HEK293 (cell line): ENCODE results near the gene ALKBH3.

Experiments used
- CTCF ChIA-PET: fragments of 350-600 bp; formaldehyde crosslinking; extraction: SDS; loops from one replicate; lab custom pipeline; 2021; ENCODE audit warnings: antibody characterized with exemption; lab: Yijun Ruan, JAX
- POLR2A ChIA-PET: fragments of 300-600 bp; formaldehyde crosslinking; extraction: SDS; loops from one replicate; lab custom pipeline; 2020; ENCODE audit warnings: antibody characterized with exemption, inconsistent platforms; lab: Yijun Ruan, JAX
- H3K27ac ChIP-seq: fragments of 200-500 bp; sonication (Bioruptor generic); 2 replicates; pipeline ENCODE4 v1.5.1; 2014; ENCODE audit warnings: low read depth, low read length, control low read depth, inconsistent platforms; ENCODE audit errors: extremely low read depth
- H3K36me3 ChIP-seq, 2 experiments: fragments of 200-500 bp in 1 of 2; sonication (Bioruptor generic) in 1 of 2; 1 replicate in 1 of 2; 2 replicates in 1 of 2; pipeline ENCODE4 v1.5.1; 2014 to 2017; ENCODE audit warnings: inconsistent platforms in 2 of 2, low read length in 2 of 2; ENCODE audit not compliant: control insufficient read depth in 2 of 2, insufficient read depth in 1 of 2
- H3K4me1 ChIP-seq: fragments of 200-500 bp; sonication (Bioruptor generic); 2 replicates; pipeline ENCODE4 v1.5.1; 2014; ENCODE audit warnings: mild to moderate bottlenecking, low read length, inconsistent platforms; ENCODE audit not compliant: control insufficient read depth, insufficient read depth
- H3K4me3 ChIP-seq: 2 replicates; pipeline ENCODE4 v1.5.1; 2011; ENCODE audit warnings: low read depth, mild to moderate bottlenecking, control low read depth, low read length, moderate library complexity
- H3K9me3 ChIP-seq: fragments of 200-500 bp; sonication (Bioruptor generic); 2 replicates; pipeline ENCODE4 v1.5.1; 2014; ENCODE audit warnings: low read depth, low read length, inconsistent platforms; ENCODE audit not compliant: control insufficient read depth, insufficient read depth
- GFI1B ChIP-seq: fragments of 450-650 bp; formaldehyde crosslinking; IDR thresholded peaks from 2 replicates; pipeline ENCODE4 v1.5.1; 2016; ENCODE audit warnings: missing biosample characterization, missing genetic modification characterization
- SP2 ChIP-seq: fragments of 450-650 bp; formaldehyde crosslinking; IDR thresholded peaks from 2 replicates; pipeline ENCODE4 v1.5.1; 2016; ENCODE audit warnings: missing biosample characterization, missing genetic modification characterization
- ZBTB1 ChIP-seq: fragments of 450-650 bp; formaldehyde crosslinking; IDR thresholded peaks from 2 replicates; pipeline ENCODE4 v1.5.1; 2016; ENCODE audit warnings: missing biosample characterization, missing genetic modification characterization
- ZBTB17 ChIP-seq: fragments of 450-650 bp; formaldehyde crosslinking; IDR thresholded peaks from 2 replicates; pipeline ENCODE4 v1.5.1; 2016; ENCODE audit warnings: missing biosample characterization, missing genetic modification characterization
- ZFP69B ChIP-seq: fragments of 450-650 bp; formaldehyde crosslinking; IDR thresholded peaks from 2 replicates; pipeline ENCODE4 v1.5.1; 2016; ENCODE audit warnings: missing biosample characterization, missing genetic modification characterization
- ZNF174 ChIP-seq: fragments of 450-650 bp; formaldehyde crosslinking; IDR thresholded peaks from 2 replicates; pipeline ENCODE4 v1.5.0; 2017; ENCODE audit warnings: missing biosample characterization, mild to moderate bottlenecking, missing genetic modification characterization
- ZNF184 ChIP-seq: fragments of 450-650 bp; IDR thresholded peaks from 2 replicates; pipeline ENCODE4 v1.5.1; 2018; ENCODE audit warnings: missing biosample characterization, mild to moderate bottlenecking, missing genetic modification characterization
- ZNF274 ChIP-seq, 2 experiments: fragments of 200-500 bp in 1 of 2; fragments of 450-650 bp in 1 of 2; sonication (Bioruptor generic) in 1 of 2; formaldehyde crosslinking in 1 of 2; IDR thresholded peaks; 2 replicates each; pipeline versions ENCODE4 v1.5.1 to v1.6.1; 2014 to 2016; ENCODE audit warnings: borderline replicate concordance in 1 of 2, inconsistent platforms in 1 of 2, low read length in 1 of 2, missing biosample characterization in 1 of 2, missing genetic modification characterization in 1 of 2
- ZNF354C ChIP-seq: fragments of 450-650 bp; formaldehyde crosslinking; IDR thresholded peaks from 2 replicates; pipeline ENCODE4 v1.5.1; 2016; ENCODE audit warnings: missing biosample characterization, missing genetic modification characterization, low read depth, borderline replicate concordance
- ZNF433 ChIP-seq: fragments of 450-650 bp; formaldehyde crosslinking; IDR thresholded peaks from 2 replicates; pipeline ENCODE4 v1.5.1; 2016; ENCODE audit warnings: missing biosample characterization, missing genetic modification characterization, low read depth
- ZNF510 ChIP-seq: fragments of 450-650 bp; formaldehyde crosslinking; IDR thresholded peaks from 2 replicates; pipeline ENCODE4 v1.5.1; 2018; ENCODE audit warnings: mild to moderate bottlenecking, missing genetic modification characterization, missing biosample characterization; ENCODE audit not compliant: insufficient replicate concordance
- ZNF544 ChIP-seq: fragments of 450-650 bp; formaldehyde crosslinking; IDR thresholded peaks from 2 replicates; pipeline ENCODE4 v1.5.0; 2017; ENCODE audit warnings: missing biosample characterization, missing genetic modification characterization
- ZNF561 ChIP-seq: fragments of 450-650 bp; IDR thresholded peaks from 2 replicates; pipeline ENCODE4 v1.5.1; 2018; ENCODE audit warnings: missing biosample characterization, missing genetic modification characterization, borderline replicate concordance
- ZNF701 ChIP-seq: fragments of 450-650 bp; formaldehyde crosslinking; IDR thresholded peaks from 2 replicates; pipeline ENCODE4 v1.5.1; 2016; ENCODE audit warnings: missing biosample characterization, missing genetic modification characterization
- TF ChIP-seq, protein P1 (sequence below): fragments of 450-650 bp; formaldehyde crosslinking; IDR thresholded peaks from 2 replicates; pipeline ENCODE4 v1.5.1; 2016; ENCODE audit warnings: missing biosample characterization, missing genetic modification characterization, borderline replicate concordance
- TF ChIP-seq, protein P2 (sequence below): fragments of 450-650 bp; formaldehyde crosslinking; IDR thresholded peaks from 2 replicates; pipeline ENCODE4 v1.5.1; 2016; ENCODE audit warnings: missing biosample characterization, missing genetic modification characterization, low read depth
- TF ChIP-seq, protein P3 (sequence below): fragments of 450-650 bp; formaldehyde crosslinking; IDR thresholded peaks from 2 replicates; pipeline ENCODE4 v1.5.1; 2016; ENCODE audit warnings: missing biosample characterization, missing genetic modification characterization
- TF ChIP-seq, protein P4 (sequence below): fragments of 450-650 bp; formaldehyde crosslinking; IDR thresholded peaks from 2 replicates; pipeline ENCODE4 v1.5.1; 2016; ENCODE audit warnings: missing biosample characterization, missing genetic modification characterization
- TF ChIP-seq, protein P5 (sequence below): fragments of 450-650 bp; formaldehyde crosslinking; IDR thresholded peaks from 2 replicates; pipeline ENCODE4 v1.5.1; 2016; ENCODE audit warnings: missing biosample characterization, missing genetic modification characterization

ALKBH3 gene

DNA sequence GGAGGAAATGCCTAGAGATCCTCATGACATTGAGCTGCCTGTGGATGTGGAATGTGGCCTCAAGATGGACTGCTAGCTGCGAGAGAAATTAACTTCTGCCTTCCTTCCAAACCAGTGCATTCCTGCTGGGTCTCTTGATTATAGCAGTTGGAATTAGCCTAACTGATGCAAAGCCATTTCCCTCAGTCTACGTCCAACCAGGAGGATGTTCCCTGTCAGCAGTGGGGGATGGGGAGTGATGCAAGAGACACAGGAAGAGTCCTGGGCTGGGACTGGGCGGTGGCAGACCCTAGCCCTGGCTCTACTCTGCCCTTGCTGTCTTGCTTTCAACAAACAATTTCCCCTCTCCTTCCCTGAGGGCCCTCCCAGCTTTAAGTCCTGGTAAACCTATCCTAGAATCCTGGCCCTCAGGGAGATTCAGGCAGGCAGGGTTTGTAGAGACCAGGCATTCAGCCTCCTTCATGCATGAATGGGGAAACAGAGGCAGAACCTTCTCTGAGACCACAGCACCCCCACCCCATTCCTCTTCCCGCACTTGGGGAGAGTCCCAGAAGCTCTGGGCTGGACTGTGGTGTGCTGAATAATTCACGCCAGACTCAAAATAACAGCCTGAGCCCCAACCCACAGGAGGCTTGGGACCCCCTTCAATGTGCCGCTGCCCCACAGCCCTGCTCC lies 78.8 kb downstream of the ALKBH3 start (continued):
- TF ChIP-seq ZNF510 (tag by site-specific recombination) = no peak
- TF ChIP-seq GFI1B (tag by site-specific recombination) = no peak
- TF ChIP-seq ZBTB1 = no peak
- no peak for TF ChIP-seq ZNF701 (tag by site-specific recombination)
- no peak for TF ChIP-seq SP2 (tag by site-specific recombination)
- TF ChIP-seq, protein P1, sequence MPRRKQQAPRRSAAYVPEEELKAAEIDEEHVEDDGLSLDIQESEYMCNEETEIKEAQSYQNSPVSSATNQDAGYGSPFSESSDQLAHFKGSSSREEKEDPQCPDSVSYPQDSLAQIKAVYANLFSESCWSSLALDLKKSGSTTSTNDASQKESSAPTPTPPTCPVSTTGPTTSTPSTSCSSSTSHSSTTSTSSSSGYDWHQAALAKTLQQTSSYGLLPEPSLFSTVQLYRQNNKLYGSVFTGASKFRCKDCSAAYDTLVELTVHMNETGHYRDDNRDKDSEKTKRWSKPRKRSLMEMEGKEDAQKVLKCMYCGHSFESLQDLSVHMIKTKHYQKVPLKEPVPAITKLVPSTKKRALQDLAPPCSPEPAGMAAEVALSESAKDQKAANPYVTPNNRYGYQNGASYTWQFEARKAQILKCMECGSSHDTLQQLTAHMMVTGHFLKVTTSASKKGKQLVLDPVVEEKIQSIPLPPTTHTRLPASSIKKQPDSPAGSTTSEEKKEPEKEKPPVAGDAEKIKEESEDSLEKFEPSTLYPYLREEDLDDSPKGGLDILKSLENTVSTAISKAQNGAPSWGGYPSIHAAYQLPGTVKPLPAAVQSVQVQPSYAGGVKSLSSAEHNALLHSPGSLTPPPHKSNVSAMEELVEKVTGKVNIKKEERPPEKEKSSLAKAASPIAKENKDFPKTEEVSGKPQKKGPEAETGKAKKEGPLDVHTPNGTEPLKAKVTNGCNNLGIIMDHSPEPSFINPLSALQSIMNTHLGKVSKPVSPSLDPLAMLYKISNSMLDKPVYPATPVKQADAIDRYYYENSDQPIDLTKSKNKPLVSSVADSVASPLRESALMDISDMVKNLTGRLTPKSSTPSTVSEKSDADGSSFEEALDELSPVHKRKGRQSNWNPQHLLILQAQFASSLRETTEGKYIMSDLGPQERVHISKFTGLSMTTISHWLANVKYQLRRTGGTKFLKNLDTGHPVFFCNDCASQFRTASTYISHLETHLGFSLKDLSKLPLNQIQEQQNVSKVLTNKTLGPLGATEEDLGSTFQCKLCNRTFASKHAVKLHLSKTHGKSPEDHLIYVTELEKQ (tag by site-specific recombination) = no peak
- TF ChIP-seq ZNF561 (tag by site-specific recombination) = no peak
- TF ChIP-seq ZNF174 (tag by site-specific recombination) = no peak
- TF ChIP-seq, protein P2, sequence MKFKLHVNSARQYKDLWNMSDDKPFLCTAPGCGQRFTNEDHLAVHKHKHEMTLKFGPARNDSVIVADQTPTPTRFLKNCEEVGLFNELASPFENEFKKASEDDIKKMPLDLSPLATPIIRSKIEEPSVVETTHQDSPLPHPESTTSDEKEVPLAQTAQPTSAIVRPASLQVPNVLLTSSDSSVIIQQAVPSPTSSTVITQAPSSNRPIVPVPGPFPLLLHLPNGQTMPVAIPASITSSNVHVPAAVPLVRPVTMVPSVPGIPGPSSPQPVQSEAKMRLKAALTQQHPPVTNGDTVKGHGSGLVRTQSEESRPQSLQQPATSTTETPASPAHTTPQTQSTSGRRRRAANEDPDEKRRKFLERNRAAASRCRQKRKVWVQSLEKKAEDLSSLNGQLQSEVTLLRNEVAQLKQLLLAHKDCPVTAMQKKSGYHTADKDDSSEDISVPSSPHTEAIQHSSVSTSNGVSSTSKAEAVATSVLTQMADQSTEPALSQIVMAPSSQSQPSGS (tag by site-specific recombination) = no peak
- no peak for TF ChIP-seq ZNF544 (tag by site-specific recombination)
- TF ChIP-seq ZNF184 (tag by site-specific recombination) = no peak
- TF ChIP-seq ZFP69B = no peak

DNA sequence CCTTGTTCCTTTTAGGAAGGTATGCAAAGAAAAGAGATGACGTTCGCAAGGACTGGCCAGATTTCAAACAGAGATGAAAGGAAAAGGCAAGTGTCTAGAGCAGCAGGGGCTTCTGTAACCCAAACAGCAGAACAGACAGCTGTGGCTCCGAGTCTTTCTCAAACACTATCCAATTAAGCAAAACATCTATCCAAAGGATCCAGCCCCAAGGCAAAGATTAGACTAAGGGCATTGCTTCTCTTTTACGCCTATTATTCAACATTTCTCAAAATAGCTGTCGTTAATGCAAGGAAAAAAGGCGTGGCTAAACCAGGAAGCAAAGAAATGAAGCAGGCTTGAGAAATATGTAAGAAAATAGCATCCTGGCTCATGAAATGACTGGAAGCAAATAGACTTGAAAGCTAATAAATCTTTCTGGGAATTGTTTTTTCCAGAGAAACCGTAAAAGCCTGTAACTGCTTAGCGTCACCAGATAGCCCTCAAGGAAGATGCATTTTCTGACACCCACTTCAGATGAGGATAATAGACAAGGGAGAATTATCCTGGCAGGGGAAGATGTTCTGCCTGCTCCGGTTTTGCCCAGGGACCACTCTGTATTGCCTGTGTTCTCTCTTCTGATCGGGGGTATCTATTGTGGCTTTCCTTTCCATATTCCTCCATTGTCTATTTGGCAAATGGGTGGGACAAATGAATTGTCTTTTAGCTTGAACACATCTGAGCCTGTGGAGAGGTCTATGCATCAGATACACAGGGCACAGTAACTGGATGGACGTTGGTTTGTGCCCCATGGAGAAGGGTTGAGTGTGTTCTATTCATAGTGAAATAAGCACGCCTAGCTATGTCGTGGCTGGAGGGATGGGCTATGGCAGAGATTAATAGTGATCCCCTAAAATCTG lies 82.0 kb downstream of the ALKBH3 start:
- no peaks in the 10 kb centered on the region for H3K36me3 ChIP-seq
- H3K4me1 ChIP-seq = no peaks in the 10 kb centered on the region
- H3K4me3 ChIP-seq = no peak overlapping the region
- no peaks in the 10 kb centered on the region for H3K9me3 ChIP-seq
- TF ChIP-seq, protein P3, sequence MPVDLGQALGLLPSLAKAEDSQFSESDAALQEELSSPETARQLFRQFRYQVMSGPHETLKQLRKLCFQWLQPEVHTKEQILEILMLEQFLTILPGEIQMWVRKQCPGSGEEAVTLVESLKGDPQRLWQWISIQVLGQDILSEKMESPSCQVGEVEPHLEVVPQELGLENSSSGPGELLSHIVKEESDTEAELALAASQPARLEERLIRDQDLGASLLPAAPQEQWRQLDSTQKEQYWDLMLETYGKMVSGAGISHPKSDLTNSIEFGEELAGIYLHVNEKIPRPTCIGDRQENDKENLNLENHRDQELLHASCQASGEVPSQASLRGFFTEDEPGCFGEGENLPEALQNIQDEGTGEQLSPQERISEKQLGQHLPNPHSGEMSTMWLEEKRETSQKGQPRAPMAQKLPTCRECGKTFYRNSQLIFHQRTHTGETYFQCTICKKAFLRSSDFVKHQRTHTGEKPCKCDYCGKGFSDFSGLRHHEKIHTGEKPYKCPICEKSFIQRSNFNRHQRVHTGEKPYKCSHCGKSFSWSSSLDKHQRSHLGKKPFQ (tag by site-specific recombination) = no peak
- TF ChIP-seq, all 188 proteins: peak for 0
- ChIA-PET POLR2A (no interaction called here), CTCF (interaction anchor here (1.4 kb wide), 1 partner anchor 18 kb away, joined by 4 read pairs; no protein-coding TSS in a partner anchor)
- no peak overlapping the region for H3K27ac ChIP-seq

DNA sequence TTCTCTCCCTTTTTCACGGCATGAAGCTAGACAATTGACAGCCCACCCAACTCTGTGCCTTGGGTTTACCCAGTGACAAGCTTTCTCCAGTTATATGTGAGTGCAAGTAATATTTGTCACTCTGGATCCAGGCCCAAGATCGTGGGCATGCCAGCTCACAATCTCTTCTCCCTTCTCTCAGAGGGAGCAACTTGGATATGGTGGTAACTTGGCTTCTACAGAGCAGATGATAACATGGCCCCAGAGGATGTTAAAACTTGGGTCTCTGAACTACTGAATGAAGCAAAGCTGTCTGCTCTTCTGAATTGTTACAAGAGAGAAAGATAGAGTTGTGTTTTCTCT lies 82.6 kb downstream of the ALKBH3 start:
- H3K4me3 ChIP-seq = no peak overlapping the region
- POLR2A ChIA-PET = no interaction called here
- CTCF ChIA-PET = interaction anchor here (1.4 kb wide), 1 partner anchor 18 kb away, joined by 4 read pairs; no protein-coding TSS in a partner anchor
- TF ChIP-seq ZNF274 (IDR thresholded peaks at IDR 0.05; ENCODE audit: low read length) (no peak), ZNF274 (tag by site-specific recombination; IDR thresholded peaks at IDR 0.05; ENCODE audit: borderline replicate concordance) (no peak), ZBTB17 (tag by site-specific recombination) (no peak), ZNF354C (tag by site-specific recombination) (no peak), ZNF433 (no peak)
- TF ChIP-seq, protein P4, sequence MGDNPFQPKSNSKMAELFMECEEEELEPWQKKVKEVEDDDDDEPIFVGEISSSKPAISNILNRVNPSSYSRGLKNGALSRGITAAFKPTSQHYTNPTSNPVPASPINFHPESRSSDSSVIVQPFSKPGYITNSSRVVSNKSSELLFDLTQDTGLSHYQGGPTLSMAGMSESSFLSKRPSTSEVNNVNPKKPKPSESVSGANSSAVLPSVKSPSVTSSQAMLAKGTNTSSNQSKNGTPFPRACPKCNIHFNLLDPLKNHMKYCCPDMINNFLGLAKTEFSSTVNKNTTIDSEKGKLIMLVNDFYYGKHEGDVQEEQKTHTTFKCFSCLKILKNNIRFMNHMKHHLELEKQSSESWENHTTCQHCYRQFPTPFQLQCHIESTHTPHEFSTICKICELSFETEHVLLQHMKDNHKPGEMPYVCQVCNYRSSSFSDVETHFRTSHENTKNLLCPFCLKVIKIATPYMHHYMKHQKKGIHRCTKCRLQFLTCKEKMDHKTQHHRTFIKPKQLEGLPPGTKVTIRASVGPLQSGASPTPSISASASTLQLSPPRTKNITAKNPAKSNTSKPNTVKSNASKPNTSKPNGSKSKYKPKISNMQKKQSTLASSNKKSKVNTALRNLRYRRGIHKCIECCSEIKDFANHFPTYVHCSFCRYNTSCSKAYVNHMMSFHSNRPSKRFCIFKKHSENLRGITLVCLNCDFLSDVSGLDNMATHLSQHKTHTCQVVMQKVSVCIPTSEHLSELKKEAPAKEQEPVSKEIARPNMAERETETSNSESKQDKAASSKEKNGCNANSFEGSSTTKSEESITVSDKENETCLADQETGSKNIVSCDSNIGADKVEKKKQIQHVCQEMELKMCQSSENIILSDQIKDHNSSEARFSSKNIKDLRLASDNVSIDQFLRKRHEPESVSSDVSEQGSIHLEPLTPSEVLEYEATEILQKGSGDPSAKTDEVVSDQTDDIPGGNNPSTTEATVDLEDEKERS = no peak
- TF ChIP-seq, protein P5, sequence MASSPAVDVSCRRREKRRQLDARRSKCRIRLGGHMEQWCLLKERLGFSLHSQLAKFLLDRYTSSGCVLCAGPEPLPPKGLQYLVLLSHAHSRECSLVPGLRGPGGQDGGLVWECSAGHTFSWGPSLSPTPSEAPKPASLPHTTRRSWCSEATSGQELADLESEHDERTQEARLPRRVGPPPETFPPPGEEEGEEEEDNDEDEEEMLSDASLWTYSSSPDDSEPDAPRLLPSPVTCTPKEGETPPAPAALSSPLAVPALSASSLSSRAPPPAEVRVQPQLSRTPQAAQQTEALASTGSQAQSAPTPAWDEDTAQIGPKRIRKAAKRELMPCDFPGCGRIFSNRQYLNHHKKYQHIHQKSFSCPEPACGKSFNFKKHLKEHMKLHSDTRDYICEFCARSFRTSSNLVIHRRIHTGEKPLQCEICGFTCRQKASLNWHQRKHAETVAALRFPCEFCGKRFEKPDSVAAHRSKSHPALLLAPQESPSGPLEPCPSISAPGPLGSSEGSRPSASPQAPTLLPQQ = no peak

More for the DNA sequence above, 82.6 kb downstream of the ALKBH3 start:
- H3K27ac ChIP-seq = no peak overlapping the region
- H3K36me3 ChIP-seq = no peaks in the 10 kb centered on the region
- H3K9me3 ChIP-seq = no peaks in the 10 kb centered on the region
- no peaks in the 10 kb centered on the region for H3K4me1 ChIP-seq
